Tibial nerve (tissue), 4 donors: ENCODE data around the gene LRRC70. TPM values are rescaled to one million over a fixed set of nuclear protein-coding genes. Genes with fewer than 3 reads are reported as not detected.

Experiments used
- DNase-seq, 2 donors: peaks; one replicate each; pipeline ENCODE4 v3.0.0-alpha.2; 2019; ENCODE audit warnings: low spot score in 2 of 2
- H3K27ac ChIP-seq, 4 donors: fragments of 200-600 bp; sonication (generic) in 3 of 4; one replicate each; pipeline ENCODE4 v1.5.1; 2017 to 2019; ENCODE audit warnings: mild to moderate bottlenecking in 1 of 4
- H3K27me3 ChIP-seq, 2 donors: fragments of 200-600 bp; sonication (generic) in 1 of 2; one replicate each; pipeline versions ENCODE4 v1.5.1 to v1.6.0; 2017 to 2019
- H3K36me3 ChIP-seq, 3 donors: fragments of 200-600 bp; sonication (generic); one replicate each; pipeline ENCODE4 v1.5.1; 2018 to 2019
- H3K4me1 ChIP-seq, 4 donors: fragments of 200-600 bp; sonication (generic) in 3 of 4; one replicate each; pipeline ENCODE4 v1.5.1; 2017 to 2019
- H3K4me3 ChIP-seq, 4 donors: fragments of 200-600 bp; sonication (generic) in 3 of 4; one replicate each; pipeline ENCODE4 v1.5.1; 2017 to 2019; ENCODE audit warnings: mild to moderate bottlenecking in 1 of 4, moderate library complexity in 1 of 4
- H3K9me3 ChIP-seq, 4 donors: fragments of 200-600 bp; sonication (generic) in 3 of 4; one replicate each; pipeline ENCODE4 v1.5.1; 2017 to 2019
- EP300 ChIP-seq, 2 donors: sonication (generic); formaldehyde crosslinking; IDR thresholded peaks; one replicate each; pipeline ENCODE4 v1.6.1; 2017; ENCODE audit warnings: antibody characterized with exemption in 2 of 2, mild to moderate bottlenecking in 1 of 2
- POLR2A ChIP-seq, 2 donors: fragments of 450-650 bp; IDR thresholded peaks; one replicate each; pipeline ENCODE4 v1.6.1; 2017; ENCODE audit warnings: antibody characterized with exemption in 2 of 2, mild to moderate bottlenecking in 2 of 2, moderate library complexity in 2 of 2
- WGBS, 2 donors: methylation state at CpG; one replicate each; pipeline ENCODE4 v1.1.5; 2018; 5-methylcytosine and 5-hydroxymethylcytosine counted together
- total RNA-seq, 4 donors: library from RNA; depleted of rRNA; stranded (reverse); fragments of >200 nt; gene quantifications; one replicate each; pipeline ENCODE4 v1.1.0, GENCODE V29; 2016
- TF ChIP-seq, protein P1 (sequence below), 5 experiments: fragments of 200-600 bp in 3 of 5; fragments of 450-650 bp in 2 of 5; sonication (generic) in 3 of 5; IDR thresholded peaks; one replicate each; pipeline ENCODE4 v1.5.1; 2016 to 2019; ENCODE audit warnings: antibody characterized with exemption in 5 of 5, mild to moderate bottlenecking in 3 of 5, moderate library complexity in 2 of 5

LRRC70 gene
- total RNA-seq, 4 donors from 2014 or later = 4.6 to 7.5 (median 5.7) TPM

DNA sequence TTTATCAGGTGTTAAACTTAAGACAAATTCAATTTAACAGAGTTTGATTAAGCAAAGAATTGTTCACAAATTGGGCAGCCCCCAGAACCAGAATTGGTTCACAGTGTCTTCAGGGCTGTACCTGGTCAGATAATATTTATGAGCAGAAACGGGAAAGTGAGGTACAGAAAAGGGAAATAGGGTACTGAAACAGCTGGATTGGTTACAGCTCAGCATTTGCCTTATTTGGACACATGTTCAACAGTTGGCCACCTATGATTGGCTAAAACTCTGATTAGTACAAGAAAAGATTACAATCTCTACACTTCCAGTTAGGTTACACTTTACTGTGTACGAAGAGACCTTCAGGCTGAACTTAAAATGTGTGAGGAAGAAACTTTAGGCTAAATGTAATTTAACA lies 18.7 kb downstream of the LRRC70 start:
- H3K4me3 ChIP-seq = no peak overlapping the region
- TF ChIP-seq, protein P1, sequence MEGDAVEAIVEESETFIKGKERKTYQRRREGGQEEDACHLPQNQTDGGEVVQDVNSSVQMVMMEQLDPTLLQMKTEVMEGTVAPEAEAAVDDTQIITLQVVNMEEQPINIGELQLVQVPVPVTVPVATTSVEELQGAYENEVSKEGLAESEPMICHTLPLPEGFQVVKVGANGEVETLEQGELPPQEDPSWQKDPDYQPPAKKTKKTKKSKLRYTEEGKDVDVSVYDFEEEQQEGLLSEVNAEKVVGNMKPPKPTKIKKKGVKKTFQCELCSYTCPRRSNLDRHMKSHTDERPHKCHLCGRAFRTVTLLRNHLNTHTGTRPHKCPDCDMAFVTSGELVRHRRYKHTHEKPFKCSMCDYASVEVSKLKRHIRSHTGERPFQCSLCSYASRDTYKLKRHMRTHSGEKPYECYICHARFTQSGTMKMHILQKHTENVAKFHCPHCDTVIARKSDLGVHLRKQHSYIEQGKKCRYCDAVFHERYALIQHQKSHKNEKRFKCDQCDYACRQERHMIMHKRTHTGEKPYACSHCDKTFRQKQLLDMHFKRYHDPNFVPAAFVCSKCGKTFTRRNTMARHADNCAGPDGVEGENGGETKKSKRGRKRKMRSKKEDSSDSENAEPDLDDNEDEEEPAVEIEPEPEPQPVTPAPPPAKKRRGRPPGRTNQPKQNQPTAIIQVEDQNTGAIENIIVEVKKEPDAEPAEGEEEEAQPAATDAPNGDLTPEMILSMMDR (IDR thresholded peaks at IDR 0.05) = no peak
- TF ChIP-seq EP300 (IDR thresholded peaks at IDR 0.05) (no peak), POLR2A (IDR thresholded peaks at IDR 0.05) (no peak)
- WGBS, 2 donors = 83 to 86% methylated on average over 2 of the region's 2 CpGs
- peaks cover 0 to 27% (median 0%) of the 10 kb centered on the region in 3 donors for H3K36me3 ChIP-seq
- DNase-seq = no peak
- H3K27ac ChIP-seq = no peak overlapping the region
- no peaks in the 10 kb centered on the region for H3K27me3 ChIP-seq
- H3K9me3 ChIP-seq = no peaks in the 10 kb centered on the region
- no peaks in the 10 kb centered on the region for H3K4me1 ChIP-seq

DNA sequence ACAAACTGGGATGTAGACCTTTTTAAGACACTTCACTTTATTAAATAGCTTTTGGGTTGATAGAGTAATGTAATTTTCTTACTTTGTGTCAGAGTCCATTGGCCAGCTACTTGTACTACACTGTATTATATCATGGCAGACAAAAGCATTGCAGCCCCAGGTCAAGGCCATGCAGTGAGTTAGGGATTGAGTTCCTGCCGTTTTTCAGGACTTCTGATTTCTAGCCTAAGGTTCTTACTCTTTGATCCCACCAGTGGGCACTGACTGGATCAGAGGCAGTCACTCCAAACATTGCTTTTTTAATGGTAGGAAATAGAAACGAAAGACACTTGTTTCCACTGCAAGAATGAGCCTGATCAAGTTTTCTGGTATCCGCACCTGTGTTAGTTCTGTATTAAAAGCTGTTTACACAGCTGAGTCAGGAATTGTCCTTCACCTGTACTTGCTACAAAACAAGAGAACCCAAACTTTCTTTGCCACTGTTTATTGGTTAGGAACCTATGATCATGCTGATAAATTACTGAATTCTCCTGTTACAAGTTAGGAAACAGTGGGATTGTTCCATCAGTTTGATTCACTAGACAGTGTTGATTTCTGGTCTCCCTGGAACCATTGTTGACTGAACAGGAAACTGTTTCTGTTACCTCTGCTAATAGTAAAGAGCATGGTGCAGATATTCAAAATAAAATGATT lies 22.1 kb downstream of the LRRC70 start:
- TF ChIP-seq, protein P1 (IDR thresholded peaks at IDR 0.05) = no peak
- no peak for TF ChIP-seq POLR2A (IDR thresholded peaks at IDR 0.05)
- no peak for TF ChIP-seq EP300 (IDR thresholded peaks at IDR 0.05)
- no peaks in the 10 kb centered on the region for H3K9me3 ChIP-seq
- 60 to 76% methylated on average over 3 of the region's 3 CpGs for WGBS, 2 donors

DNA sequence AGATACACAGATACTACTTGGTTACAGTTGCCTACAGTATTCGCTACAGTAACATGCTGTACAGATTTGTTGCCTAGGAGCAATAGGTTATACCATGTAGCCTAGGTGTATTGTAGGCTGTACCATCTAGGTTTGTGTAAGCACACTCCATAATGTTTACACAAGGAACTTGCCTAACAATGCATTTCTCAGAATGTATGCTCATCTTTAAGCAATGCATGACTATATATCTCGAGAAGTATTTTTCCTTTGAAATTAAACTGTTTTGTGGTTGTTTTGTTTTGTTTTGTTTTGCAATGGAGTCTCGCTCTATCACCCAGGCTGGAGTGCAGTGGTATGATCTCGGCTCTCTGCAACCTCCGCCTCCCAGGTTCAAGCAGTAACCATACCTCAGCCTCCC lies 25.3 kb downstream of the LRRC70 start:
- no peak for TF ChIP-seq EP300 (IDR thresholded peaks at IDR 0.05)
- TF ChIP-seq, protein P1 (IDR thresholded peaks at IDR 0.05) = no peak
- no peak for TF ChIP-seq POLR2A (IDR thresholded peaks at IDR 0.05)
- Histone ChIP-seq H3K27me3 (no peaks in the 10 kb centered on the region), H3K9me3 (no peaks in the 10 kb centered on the region), H3K4me3 (no peak overlapping the region), H3K36me3 (peaks cover 0 to 24% (median 0%) of the 10 kb centered on the region in 3 donors), H3K27ac (no peak overlapping the region), H3K4me1 (no peaks in the 10 kb centered on the region)
- DNase-seq = no peak
- 95 to 99% methylated on average over 5 of the region's 5 CpGs for WGBS, 2 donors

More for the DNA sequence above, 22.1 kb downstream of the LRRC70 start:
- H3K27ac ChIP-seq = no peak overlapping the region
- H3K27me3 ChIP-seq = no peaks in the 10 kb centered on the region
- no peak overlapping the region for H3K4me3 ChIP-seq
- no peaks in the 10 kb centered on the region for H3K4me1 ChIP-seq
- H3K36me3 ChIP-seq = peaks cover 0 to 12% (median 0%) of the 10 kb centered on the region in 3 donors
- DNase-seq = no peak

DNA sequence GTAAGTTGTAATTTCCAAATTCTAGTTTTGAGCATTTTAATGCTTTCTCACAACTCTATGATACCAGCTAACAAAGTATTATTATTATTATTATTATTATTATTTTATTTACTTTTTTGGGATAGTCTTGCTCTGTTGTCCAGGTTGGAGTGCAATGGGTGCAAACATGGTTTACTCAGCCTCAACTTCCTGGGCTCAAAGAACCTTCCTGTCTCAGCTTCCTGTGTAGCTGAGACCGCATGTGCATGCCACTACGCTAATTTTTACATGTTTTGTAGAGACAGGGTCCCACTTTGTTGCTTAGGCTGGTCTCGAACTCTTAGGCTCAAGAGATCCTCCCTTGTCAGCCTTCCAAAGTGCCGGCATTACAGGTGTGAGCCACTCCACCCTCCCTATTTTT lies 27.0 kb downstream of the LRRC70 start:
- TF ChIP-seq, protein P1 (IDR thresholded peaks at IDR 0.05) = no peak
- no peak for TF ChIP-seq POLR2A (IDR thresholded peaks at IDR 0.05)
- Histone ChIP-seq H3K36me3 (peaks cover 0 to 34% (median 0%) of the 10 kb centered on the region in 3 donors), H3K27ac (no peak overlapping the region), H3K4me3 (no peak overlapping the region), H3K4me1 (no peaks in the 10 kb centered on the region), H3K9me3 (no peaks in the 10 kb centered on the region), H3K27me3 (no peaks in the 10 kb centered on the region)
- 92 to 100% methylated on average over 4 of the region's 4 CpGs for WGBS, 2 donors
- no peak for DNase-seq

DNA sequence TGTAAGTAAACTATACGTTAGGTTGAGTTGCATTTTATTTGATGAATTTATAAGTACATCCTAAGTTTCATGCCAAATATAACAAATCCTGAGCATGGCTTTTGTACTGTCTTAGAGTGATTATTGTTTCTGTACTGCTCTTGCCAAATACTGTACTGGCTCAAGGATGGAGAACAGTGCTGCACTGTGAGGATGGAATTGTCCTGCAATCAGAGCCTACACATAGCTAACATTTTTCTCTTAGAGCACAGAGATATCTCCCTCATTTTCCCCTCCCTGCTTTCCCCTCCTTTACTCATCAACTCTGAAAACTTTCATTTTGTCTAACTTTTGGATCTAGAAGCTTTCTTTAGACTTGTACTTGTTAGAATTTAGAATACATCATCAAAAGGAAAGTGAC lies 28.3 kb downstream of the LRRC70 start:
- Histone ChIP-seq H3K9me3 (no peaks in the 10 kb centered on the region), H3K4me1 (no peaks in the 10 kb centered on the region), H3K27me3 (no peaks in the 10 kb centered on the region), H3K27ac (no peak overlapping the region), H3K4me3 (no peak overlapping the region), H3K36me3 (peaks cover 0 to 34% (median 0%) of the 10 kb centered on the region in 3 donors)
- DNase-seq = no peak
- TF ChIP-seq, protein P1 (IDR thresholded peaks at IDR 0.05) = no peak
- TF ChIP-seq POLR2A (IDR thresholded peaks at IDR 0.05) = no peak
- TF ChIP-seq EP300 (IDR thresholded peaks at IDR 0.05) = no peak
- 23 to 36% methylated on average over 1 of the region's 1 CpG for WGBS, 2 donors
